GM10847 (cell line): ENCODE results near the gene TMEM63A.

Source experiments
- POLR2A ChIP-seq: IDR thresholded peaks from 2 replicates; pipeline ENCODE4 v1.6.1; 2011; ENCODE audit not compliant: insufficient read length; ENCODE audit errors: extremely low read depth

Gene TMEM63A

GRCh38 chr1:225878282-225878681 is 3.9 kb downstream of the TMEM63A start:
- TF ChIP-seq POLR2A: no peak

- no peak for TF ChIP-seq POLR2A
Measured at GRCh38 chr1:225877580-225877979, 4.6 kb downstream of the TMEM63A start.

- TF ChIP-seq POLR2A: no peak
Measured at GRCh38 chr1:225876900-225877510, 5.2 kb downstream of the TMEM63A start.

GRCh38 chr1:225875044-225875815 is 7.0 kb downstream of the TMEM63A start:
- no peak for TF ChIP-seq POLR2A

DNA sequence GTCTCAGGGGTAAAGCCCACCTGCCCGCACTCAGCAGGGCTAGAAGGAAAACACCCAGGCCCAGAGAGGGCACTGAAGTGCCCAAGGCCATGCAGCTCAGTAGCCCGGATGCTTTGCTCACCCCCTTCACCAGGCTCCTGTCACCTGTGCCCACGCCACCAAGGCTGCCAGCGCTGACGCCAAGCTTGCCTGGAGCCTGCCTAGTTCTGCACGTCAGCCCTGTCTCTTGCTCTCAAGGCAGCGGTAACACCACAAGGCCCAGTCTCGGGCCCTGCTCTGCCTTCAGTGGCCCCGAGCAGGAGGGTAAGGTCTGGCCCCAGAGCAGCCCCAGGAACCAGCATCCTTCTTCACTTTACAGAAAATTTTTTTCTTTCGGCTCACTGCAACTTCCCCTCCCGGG is 7.7 kb downstream of the TMEM63A start:
- TF ChIP-seq POLR2A: no peak

GRCh38 chr1:225873281-225873850 is 8.8 kb downstream of the TMEM63A start:
- no peak for TF ChIP-seq POLR2A

- no peak for TF ChIP-seq POLR2A
Measured at GRCh38 chr1:225872075-225872430, 10.1 kb downstream of the TMEM63A start.

- no peak for TF ChIP-seq POLR2A
Measured at GRCh38 chr1:225871359-225872074, 10.7 kb downstream of the TMEM63A start.

GRCh38 chr1:225870911-225871310 is 11.3 kb downstream of the TMEM63A start:
- TF ChIP-seq POLR2A: no peak

- TF ChIP-seq POLR2A: no peak
Measured at GRCh38 chr1:225868631-225869330, 13.4 kb downstream of the TMEM63A start.

GRCh38 chr1:225866981-225867380 is 15.2 kb downstream of the TMEM63A start:
- TF ChIP-seq POLR2A: no peak

- no peak for TF ChIP-seq POLR2A
Measured at GRCh38 chr1:225866061-225866837, 15.9 kb downstream of the TMEM63A start.

DNA sequence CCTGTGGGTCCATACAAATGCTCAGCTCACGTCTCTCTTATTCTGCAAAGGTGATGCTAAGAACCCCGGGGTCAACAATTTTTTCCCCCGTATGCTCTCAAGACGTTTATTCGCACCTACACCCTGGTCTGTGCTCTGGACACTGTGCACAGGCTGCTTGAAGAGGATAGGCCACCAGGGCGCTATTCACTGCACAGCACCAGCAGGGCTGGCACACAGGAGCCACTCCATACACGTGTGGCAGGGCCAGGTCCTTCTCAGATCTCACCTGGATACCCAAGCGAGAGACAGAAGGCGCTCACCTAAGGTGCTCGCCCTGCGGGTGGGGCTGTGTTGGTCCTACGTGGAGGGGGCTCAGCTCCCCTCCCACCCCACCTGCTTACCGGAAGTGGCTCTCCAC is 16.7 kb downstream of the TMEM63A start:
- no peak for TF ChIP-seq POLR2A

- no peak for TF ChIP-seq POLR2A
Measured at GRCh38 chr1:225863167-225863566, 19.0 kb downstream of the TMEM63A start.

DNA sequence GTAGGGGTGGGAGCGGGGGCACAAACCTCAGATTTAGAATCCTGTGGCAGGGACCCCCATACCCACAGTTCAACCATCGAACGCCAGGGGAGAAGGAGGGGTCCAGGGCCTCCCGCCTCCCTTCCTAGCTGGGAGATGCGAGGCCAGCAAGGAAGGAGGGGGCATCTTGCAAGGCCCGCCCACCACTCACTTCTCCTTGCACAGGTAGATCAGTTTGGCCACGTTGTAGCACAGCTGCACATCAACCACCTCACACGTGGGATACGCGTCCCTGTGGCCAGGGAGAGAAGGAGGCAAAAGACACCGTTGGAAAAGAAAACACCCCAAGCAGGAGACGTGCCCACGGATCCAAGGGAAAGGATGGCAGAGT is 19.6 kb downstream of the TMEM63A start:
- no peak for TF ChIP-seq POLR2A
